GM19438 (cell line): ENCODE measurements around the gene TSTD1.
"Not testable (repeated sequence)": the region's sequence is repeated elsewhere in the genome, so short reads cannot be mapped to it uniquely, and the experiment has no call there.

Experiments used
- ATAC-seq: cut with Tn5 transposase; IDR thresholded peaks from one replicate; pipeline ENCODE4 v1.9.1; 2021; ENCODE audit warnings: low read depth; ENCODE audit not compliant: unreplicated experiment

TSTD1 gene

DNA sequence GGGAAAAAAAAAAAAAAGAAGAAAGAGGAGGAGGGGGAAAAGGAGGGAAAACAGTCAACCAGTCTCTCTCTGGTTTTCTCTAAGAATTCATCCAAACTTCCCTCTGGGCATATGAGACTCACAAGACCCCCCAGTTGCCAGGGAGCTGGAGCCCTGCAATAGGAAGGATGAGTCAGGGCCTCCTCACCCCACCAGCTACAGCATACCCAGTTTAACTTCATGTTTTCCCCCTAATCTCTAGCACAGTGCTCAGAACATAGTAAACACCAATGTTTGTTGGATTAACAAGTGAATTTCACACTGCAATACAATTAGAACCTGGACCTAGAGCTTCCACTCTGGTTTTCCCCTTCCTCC is 25.7 kb downstream of the TSTD1 start:
- ATAC-seq = no peak

DNA sequence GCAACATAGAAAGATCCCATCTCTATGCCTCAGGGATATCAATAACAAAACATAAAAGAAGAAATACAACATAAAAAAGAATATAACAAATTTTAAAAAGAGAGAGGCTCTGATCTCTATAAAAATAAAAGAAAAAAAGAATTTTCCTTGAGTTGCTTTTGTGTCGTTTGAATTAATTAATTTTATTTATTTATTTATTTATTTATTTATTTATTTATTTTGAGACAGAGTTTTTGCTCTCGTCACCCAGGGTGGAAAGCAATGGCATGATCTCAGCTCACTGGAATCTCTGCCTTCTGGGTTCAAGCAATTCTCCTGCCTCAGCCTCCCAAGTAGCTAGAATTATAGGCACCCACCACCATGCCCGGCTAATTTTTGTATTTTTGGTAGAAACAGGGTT is 26.3 kb downstream of the TSTD1 start:
- ATAC-seq = no peak

DNA sequence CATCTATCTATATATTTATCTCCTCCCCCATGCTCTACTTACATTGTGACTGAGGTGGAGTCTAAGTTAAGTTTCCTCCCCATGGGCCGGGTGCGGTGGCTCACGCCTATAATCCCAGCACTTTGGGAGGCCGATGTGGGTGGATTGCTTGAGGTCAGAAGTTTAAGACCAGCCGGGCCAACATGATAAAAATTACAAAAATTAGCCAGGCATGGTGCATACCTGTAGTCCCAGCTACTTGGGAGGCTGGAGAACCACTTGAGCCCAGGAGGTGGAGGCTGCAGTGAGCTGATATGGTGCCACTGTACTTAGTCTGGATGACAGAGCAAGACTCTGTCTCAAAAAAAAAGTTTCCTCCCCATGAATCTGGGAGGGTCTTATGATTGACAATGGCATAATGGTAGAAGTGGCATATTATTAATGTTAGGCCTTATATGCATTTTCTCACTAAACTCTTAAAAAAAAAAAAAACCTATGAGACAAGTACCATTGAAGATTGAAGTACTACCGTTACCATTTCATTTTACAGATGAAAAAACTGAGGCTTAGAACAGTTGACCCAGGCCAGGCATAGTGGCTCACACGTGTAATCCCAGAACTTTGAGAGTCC is 29.1 kb downstream of the TSTD1 start:
- ATAC-seq = no peak

DNA sequence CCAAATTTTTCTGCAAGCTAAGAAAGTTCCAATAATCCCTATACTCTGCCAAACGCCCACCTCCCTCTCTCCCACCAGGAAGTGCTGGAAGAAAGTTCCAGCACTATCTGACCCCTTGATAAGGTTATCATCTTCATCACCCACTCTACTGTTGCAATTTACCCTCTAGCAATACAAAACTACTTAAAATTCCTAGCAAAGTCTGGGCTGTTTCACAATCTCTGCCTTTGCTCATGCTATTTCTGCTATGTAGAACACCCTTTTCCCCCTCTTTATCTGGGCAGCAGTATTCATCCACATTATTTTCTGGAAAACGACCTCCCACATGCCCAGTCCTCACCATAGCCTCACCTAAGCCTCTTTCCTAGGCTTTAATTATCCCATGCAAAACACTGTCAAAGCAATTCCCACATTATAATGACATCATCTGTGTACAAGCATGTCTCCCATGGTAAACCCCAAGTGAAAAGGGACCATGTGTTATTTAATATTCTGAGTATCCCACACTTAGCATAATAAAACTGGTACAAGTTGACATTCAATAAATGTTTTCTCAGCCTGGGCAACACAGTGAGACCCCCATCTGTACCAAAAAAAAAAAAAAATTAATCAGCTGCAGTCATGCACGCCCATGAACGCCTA is 29.8 kb downstream of the TSTD1 start:
- ATAC-seq = no peak

DNA sequence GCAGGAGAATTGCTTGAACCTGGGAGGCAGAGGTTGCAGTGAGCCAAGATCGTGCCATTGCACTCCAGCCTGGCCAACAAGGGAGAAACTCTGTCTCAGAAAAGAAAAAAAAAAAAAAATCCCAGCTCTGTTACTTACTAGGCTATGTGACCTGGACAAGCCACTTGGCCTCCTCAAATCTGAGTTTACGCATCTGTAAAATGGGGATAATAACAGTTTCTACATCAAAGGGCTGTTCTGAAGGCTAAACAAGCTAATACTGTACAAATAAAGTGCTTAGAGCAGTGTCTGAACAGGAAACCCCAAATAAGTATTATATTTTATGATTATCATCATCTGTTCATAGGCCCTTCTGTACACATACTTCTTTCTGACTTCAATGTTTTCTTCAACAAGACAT is 31.4 kb downstream of the TSTD1 start:
- no peak for ATAC-seq

DNA sequence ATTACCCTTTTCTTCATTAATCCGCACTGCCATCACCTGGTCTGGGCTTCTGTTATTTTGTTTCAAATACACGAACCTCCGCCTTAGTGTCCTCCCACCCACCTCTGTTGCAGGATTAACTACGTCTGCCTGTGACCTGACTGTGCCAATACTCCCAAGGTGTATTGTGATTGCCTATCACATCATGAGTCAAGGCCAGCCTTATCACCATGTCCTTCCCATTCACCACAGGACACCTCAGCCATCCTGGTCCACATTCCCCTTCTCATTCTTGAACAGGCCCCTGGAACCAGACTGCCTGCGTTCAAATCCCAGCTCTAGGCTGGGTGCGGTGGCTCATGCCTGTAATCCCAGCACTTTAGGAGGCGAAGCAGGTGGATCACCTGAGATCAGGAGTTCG is 32.2 kb downstream of the TSTD1 start:
- ATAC-seq = no peak

DNA sequence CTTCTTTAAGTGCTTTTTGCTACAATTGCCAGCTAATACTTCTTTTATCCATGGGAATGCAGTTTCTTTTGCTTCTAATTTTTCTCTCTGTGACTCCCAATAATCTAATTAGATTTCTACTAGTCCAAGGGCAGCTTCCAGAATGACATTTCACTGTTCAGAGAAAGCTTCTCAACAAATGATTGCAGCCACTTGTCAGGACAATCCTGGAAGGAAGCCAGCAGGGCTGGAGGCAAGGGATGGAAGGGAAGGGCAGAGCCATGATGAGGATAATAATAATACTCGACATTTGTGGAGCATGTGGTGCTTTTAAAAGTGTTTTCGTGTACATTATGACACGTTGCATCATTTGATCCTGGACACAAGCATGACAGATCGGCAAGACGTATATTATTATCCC is 37.2 kb downstream of the TSTD1 start:
- no peak for ATAC-seq

DNA sequence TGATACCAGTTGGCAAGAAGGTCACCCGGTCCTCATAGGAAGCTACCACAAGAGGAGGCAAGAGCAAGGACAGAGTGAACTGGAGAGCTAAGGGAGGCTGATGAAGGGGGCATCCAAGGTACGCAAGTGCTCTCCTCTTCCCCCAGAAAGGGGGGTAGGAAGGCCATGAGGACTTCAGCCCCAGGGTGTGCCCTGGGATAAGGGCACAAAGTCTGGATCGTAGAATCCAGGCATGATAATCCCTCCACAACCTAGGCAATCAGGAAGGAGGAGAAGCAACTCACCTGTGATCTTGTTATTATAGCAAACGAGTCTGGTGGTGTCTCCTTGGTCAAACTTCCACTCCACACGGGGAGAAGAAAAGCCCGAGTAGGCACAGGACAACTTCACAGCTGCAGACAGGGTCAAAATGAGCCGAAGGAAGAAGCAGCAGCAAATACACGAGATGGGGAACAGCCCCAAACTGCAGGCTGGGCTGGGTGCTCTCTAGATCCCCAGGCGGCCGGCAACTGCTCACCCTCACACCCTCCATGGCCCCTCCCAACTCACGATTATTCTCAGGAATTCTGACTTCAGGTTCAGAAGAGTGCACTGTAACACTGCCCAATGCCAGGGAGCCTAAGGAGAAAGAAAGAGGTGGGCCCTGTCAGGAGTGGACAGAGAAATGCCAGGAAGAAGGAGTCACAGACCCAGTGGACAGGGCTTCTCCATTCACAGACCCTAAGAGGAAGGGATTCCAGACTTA is 37.9 kb downstream of the TSTD1 start:
- ATAC-seq = no peak

DNA sequence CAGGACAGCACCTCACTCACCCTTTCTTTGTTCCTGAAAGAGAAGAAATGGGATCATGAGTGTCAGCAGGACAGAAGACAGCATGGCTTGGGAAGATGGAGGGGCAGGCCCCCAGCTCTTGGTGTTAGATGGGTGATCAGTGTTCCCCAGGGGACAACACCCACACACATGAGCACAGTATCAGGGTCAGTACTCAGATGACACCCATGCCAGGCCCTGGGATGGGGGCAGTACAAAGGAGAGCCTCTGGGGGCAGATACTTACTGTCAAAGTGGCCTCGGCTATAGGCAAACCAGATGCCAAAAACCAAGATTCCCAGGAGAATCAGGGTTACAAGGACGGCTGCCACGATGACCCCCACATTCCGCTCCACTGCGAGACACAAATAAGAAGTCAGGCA is 39.4 kb downstream of the TSTD1 start:
- ATAC-seq = no peak

DNA sequence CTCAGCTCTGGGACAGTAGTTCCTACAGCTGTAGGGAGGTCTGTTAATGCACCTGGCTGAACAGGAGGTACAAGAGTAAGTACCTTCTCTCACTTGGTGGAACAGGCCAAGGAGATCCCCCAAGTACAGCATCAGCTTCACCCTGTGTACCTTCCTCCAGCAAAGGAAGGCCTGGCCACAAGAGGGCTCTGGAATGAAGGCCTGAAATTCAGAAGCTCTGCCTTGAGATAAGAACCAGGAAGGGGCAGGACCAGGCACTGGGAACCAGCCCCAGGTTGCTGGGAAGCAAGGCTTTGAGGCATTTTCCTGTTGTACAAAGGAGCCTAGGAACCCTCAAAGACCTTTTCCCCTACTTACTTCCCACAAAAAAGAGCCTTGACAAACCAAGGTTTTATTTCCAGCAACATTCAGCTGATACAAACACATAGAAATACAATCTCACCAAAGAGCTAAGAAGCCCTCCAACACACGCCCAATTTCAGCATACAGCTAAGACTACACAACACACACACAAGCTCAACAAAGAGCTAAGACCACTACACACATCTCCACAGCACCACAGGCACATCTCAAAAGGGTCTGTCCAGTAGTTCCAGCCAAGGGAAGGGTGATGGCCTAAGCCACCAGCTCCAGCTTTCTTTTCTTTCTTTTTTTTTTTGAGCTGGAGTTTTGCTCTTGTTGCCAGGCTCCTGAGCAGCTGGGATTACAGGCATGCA is 41.3 kb downstream of the TSTD1 start:
- no peak for ATAC-seq

DNA sequence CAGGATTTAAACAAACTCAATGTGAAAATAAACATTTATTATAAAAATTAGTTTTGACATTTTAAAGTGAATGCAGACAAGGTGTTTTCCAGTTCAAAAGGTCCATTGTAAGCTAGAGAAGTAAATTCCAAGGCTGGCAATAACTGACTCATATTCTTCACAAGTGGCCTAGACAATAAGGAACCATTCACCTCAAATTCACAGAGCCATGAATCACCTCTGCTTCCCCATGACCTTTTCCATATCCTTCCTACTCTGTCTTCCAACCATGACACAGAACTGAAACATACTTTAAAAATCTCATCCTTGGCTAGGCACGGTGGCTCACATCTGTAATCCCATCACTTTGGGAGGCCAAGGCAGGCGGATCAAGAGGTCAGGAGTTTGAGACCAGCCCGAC is 42.6 kb downstream of the TSTD1 start:
- no peak for ATAC-seq

DNA sequence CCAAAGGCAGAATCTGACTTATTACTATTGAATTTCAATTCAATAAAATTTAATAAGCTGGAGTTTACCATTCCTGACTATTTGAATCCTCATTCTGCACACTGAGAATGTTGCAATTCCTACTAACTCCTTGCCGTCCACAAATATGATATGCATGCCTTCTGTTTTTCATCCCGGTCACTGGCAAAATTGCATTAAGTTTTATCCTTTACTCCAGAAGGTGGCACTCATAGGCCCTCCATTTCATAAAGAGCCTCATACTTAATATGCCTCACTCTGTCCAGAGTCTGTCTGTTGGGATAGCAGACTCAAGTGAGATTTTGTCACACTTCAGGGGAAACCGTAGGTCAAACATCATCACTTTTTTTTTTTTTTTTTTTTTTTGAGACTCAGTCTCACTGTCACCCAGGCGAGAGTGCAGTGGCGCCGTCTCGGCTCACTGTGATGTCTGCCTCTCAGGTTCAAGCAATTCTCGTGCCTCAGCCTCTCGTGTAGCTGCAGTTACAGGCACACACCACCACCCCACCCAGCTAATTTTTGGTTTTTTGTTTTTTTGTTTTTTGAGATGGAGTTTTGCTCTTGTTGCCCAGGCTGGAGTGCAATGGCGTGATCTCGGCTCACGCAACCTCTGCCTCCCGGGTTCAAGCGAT is 45.1 kb downstream of the TSTD1 start:
- ATAC-seq = no peak

DNA sequence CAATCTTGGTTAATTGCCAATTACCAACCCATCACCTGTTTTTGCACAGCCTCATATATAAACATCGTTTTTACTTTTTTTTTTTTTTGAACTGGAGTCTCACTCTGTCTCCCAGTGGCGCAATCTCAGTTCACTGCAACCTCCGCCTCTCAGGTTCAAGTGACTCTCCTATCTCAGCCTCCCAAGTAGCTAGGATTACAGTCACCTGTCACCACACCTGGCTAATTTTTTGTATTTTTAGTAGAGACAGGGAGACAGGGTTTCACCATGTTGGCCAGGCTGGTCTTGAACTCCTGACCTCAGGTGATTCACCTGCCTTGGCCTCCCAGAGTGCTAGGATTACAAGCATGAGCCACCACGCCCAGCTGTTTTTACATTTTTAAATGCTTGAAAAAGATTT is 46.7 kb downstream of the TSTD1 start:
- not testable (repeated sequence) for ATAC-seq
